PC-9 (cell line): Measurements from ENCODE around the gene SGPP1. TPM values are rescaled to one million over a fixed set of nuclear protein-coding genes. Genes with fewer than 3 reads are reported as not detected.
A peak's percentile ranks its signal among the peaks of the same experiment; 100 is the strongest.

Experiments
- BruUV-seq: library from RNA; stranded (reverse); fragments of 400-500 nt; replicated peaks from 2 replicates; lab custom pipeline; 2021; lab: Mats Ljungman, UMichigan
- CTCF ChIA-PET: fragments of 300-600 bp; sonication (Branson Sonifier 250); formaldehyde crosslinking; loops from one replicate; lab custom pipeline; 2022; ENCODE audit warnings: antibody characterized with exemption; lab: Charles Lee
- POLR2A ChIA-PET: fragments of 300-600 bp; sonication (Branson Sonifier 250); formaldehyde crosslinking; loops from one replicate; lab custom pipeline; 2022; ENCODE audit warnings: antibody characterized with exemption; ENCODE audit not compliant: unreplicated experiment; lab: Charles Lee
- DNase-seq, 2 experiments: peaks; one replicate each; pipeline versions ENCODE4 v3.0.0 to v3.0.0-alpha.2; 2015 to 2022; ENCODE audit warnings: mixed read lengths in 1 of 2
- H2AFZ ChIP-seq: fragments of 200-600 bp; sonication (generic); 2 replicates; pipeline ENCODE4 v1.8.1; 2017; ENCODE audit warnings: antibody characterized with exemption
- H3F3A ChIP-seq: fragments of 200-600 bp; sonication (generic); 2 replicates; pipeline ENCODE4 v1.8.1; 2017; ENCODE audit warnings: antibody characterized with exemption, mild to moderate bottlenecking, low read depth; ENCODE audit not compliant: insufficient read depth
- H3K27ac ChIP-seq: fragments of 200-600 bp; sonication (generic); 2 replicates; pipeline ENCODE4 v1.6.1; 2016; ENCODE audit warnings: mixed run types
- H3K27me3 ChIP-seq: fragments of 200-600 bp; sonication (generic); 2 replicates; pipeline ENCODE4 v1.6.1; 2016; ENCODE audit warnings: low read depth, mixed run types; ENCODE audit not compliant: insufficient read depth
- H3K36me3 ChIP-seq: fragments of 200-600 bp; sonication (generic); 2 replicates; pipeline ENCODE4 v1.6.1; 2016; ENCODE audit warnings: low read depth, mixed run types
- H3K4me1 ChIP-seq: fragments of 200-600 bp; sonication (generic); replicated peaks from 2 replicates; pipeline ENCODE4 v1.6.1; 2016; ENCODE audit warnings: mixed run types; ENCODE audit not compliant: insufficient read depth
- H3K4me2 ChIP-seq: fragments of 200-600 bp; sonication (generic); 2 replicates; pipeline ENCODE4 v1.6.1; 2017; ENCODE audit warnings: mixed run types
- H3K4me3 ChIP-seq: fragments of 200-600 bp; sonication (generic); 2 replicates; pipeline ENCODE4 v1.6.1; 2016; ENCODE audit warnings: mixed run types
- H3K79me2 ChIP-seq: fragments of 200-600 bp; sonication (generic); 2 replicates; pipeline ENCODE4 v1.6.1; 2017; ENCODE audit warnings: low read depth, mixed run types
- H3K9me2 ChIP-seq: fragments of 200-600 bp; sonication (generic); 2 replicates; pipeline ENCODE4 v1.8.1; 2017; ENCODE audit warnings: mild to moderate bottlenecking; ENCODE audit not compliant: insufficient read depth
- H3K9me3 ChIP-seq: fragments of 200-600 bp; sonication (generic); 2 replicates; pipeline ENCODE4 v1.8.1; 2016; ENCODE audit warnings: low read depth; ENCODE audit not compliant: insufficient read depth
- H4K20me1 ChIP-seq: fragments of 200-600 bp; sonication (generic); 2 replicates; pipeline ENCODE4 v1.8.1; 2017; ENCODE audit not compliant: insufficient read depth
- CTCF ChIP-seq: fragments of 200-600 bp; sonication (generic); conservative IDR thresholded peaks from 2 replicates; pipeline ENCODE4 v1.6.1; 2017; ENCODE audit warnings: mixed run types, antibody characterized with exemption, mild to moderate bottlenecking, moderate library complexity
- EZH2 ChIP-seq: fragments of 200-600 bp; sonication (generic); IDR thresholded peaks from 2 replicates; pipeline ENCODE4 v1.8.0; 2017; ENCODE audit warnings: antibody characterized with exemption, low read depth
- intact Hi-C: fragments of 100-400 bp; cut with micrococcal nuclease; formaldehyde crosslinking; loops from one replicate; pipeline ENCODE4 v1.10.0; 2022; ENCODE audit not compliant: unreplicated experiment
- total RNA-seq: library from RNA; stranded (reverse); gene quantifications from 2 replicates; pipeline ENCODE4 v1.2.3, GENCODE V29; 2021

SGPP1 gene
- total RNA-seq, 1 experiment from 2014 or later, result 26.7 TPM

DNA sequence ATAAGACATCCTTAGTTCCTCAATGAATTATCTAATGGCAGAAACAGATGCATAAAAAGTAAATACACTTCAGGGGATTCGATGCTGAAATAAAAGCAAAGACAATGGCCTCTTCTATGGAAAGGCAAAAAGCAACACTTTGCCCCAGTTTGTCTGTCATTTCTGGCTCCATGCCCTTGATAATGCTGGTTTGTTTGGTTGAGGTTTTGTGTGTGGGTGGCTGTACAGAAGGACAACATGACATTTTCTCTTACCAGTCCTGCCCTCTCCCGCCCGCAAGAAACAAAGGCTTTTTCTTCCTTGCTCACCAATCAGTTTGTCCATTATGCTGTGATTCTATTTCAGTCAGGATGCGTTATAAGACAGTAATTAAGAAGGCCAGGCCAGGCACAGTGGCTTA lies 68.1 kb downstream of the SGPP1 start:
- Histone ChIP-seq H3K4me2 (no peak overlapping the region), H3K9me2 (no peaks in the 10 kb centered on the region), H3K27ac (no peak overlapping the region), H2AFZ (no peak overlapping the region), H3K79me2 (no peaks in the 10 kb centered on the region), H3K36me3 (no peaks in the 10 kb centered on the region), H3K4me3 (no peak overlapping the region), H3K9me3 (no peaks in the 10 kb centered on the region), H3K27me3 (no peaks in the 10 kb centered on the region), H3F3A (peaks cover 56% of the 10 kb centered on the region), H4K20me1 (no peaks in the 10 kb centered on the region), H3K4me1 (peaks cover 54% of the 10 kb centered on the region)
- BruUV-seq, result no TSS peak
- ChIA-PET POLR2A (no interaction called here), CTCF (interaction anchor here (0.7 kb wide), 1 partner anchor 116 kb away, joined by 3 read pairs; no protein-coding TSS in a partner anchor)
- TF ChIP-seq EZH2 (no peak), CTCF (no peak)
- DNase-seq, result no peak
- intact Hi-C loops, result no loop called here

- Histone ChIP-seq H3K79me2 (no peaks in the 10 kb centered on the region), H4K20me1 (no peaks in the 10 kb centered on the region), H3K36me3 (no peaks in the 10 kb centered on the region; the same call in 1 of the 2 replicates), H3K27me3 (no peaks in the 10 kb centered on the region), H3K27ac (peak overlapping the region; percentile 66), H3K9me2 (no peaks in the 10 kb centered on the region), H3K9me3 (no peaks in the 10 kb centered on the region), H3K4me2 (peak overlapping the region; percentile 22), H3K4me1 (peaks cover 33% of the 10 kb centered on the region), H2AFZ (no peak overlapping the region), H3K4me3 (no peak overlapping the region), H3F3A (peaks cover 44% of the 10 kb centered on the region)
- ChIA-PET CTCF (no interaction called here), POLR2A (interaction anchor here (0.6 kb wide), 1 partner anchor 212 kb away, joined by 12 read pairs; no protein-coding TSS in a partner anchor)
- intact Hi-C loops, result no loop called here
- TF ChIP-seq CTCF (no peak), EZH2 (no peak)
- BruUV-seq, result no TSS peak
- peak in 1 of 2 experiments; percentile 94 for DNase-seq
These were observed 71.7 kb downstream of the SGPP1 start for GRCh38 chr14:63656194-63656593.

DNA sequence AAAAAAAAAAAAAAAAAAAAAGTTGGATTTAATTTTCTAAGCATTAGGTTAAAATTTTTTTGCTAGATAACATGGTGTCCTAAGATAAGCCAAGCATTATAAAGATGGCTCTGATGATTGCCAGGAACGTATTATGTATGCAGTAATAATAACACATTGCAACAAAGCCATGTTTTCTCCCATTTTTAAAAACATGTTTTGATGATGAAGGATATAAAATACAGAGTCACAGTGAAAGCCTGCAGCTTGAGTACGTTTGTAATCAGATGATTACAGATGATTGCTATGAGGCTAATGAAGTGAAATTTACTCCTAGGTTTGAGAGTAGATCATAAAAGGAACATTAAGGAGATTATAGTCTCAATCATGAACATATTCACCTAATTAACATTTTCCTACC lies 72.9 kb downstream of the SGPP1 start:
- Histone ChIP-seq H3K4me3 (no peak overlapping the region), H3K27ac (no peak overlapping the region), H4K20me1 (no peaks in the 10 kb centered on the region), H3K9me2 (no peaks in the 10 kb centered on the region), H3K27me3 (no peaks in the 10 kb centered on the region), H3K4me2 (no peak overlapping the region), H2AFZ (no peak overlapping the region), H3K79me2 (no peaks in the 10 kb centered on the region), H3K36me3 (no peaks in the 10 kb centered on the region; the same call in 1 of the 2 replicates), H3F3A (peaks cover 43% of the 10 kb centered on the region), H3K9me3 (no peaks in the 10 kb centered on the region), H3K4me1 (peaks cover 33% of the 10 kb centered on the region)
- no peak for DNase-seq
- TF ChIP-seq EZH2 (no peak), CTCF (no peak)
- POLR2A ChIA-PET, result interaction anchor here (0.6 kb wide), 1 partner anchor 11 kb away, joined by 6 read pairs; no protein-coding TSS in a partner anchor
- BruUV-seq, result no TSS peak
- intact Hi-C loops, result no loop called here
- CTCF ChIA-PET, result no interaction called here
